ENCODE data around the gene RBBP8NL. TPM values are rescaled to one million over a fixed set of nuclear protein-coding genes. Genes with fewer than 3 reads are reported as not detected.

The RBBP8NL gene
- total RNA-seq, 1 experiment from 2014 or later: 1.5 TPM

- TF ChIP-seq FOXJ3 (CRISPR knock-in tag; IDR thresholded peaks at IDR 0.05; ENCODE audit: borderline replicate concordance) (no peak), ZNF121 (CRISPR knock-in tag; IDR thresholded peaks at IDR 0.05) (no peak), ZNF317 (CRISPR knock-in tag; IDR thresholded peaks at IDR 0.05; ENCODE audit: borderline replicate concordance, low read depth) (no peak)
Observed at GRCh38 chr20:62413025-62413570, 14.2 kb downstream of the RBBP8NL start (continued).

- ATAC-seq (no peak), DNase-seq (ENCODE audit: low spot score) (no peak)
- POLR2A ChIA-PET: no interaction called here
- H3K36me3 Mint-ChIP-seq: no peaks in the 10 kb centered on the region
- H3K4me1 Mint-ChIP-seq: no peaks in the 10 kb centered on the region
- peaks cover 5% of the 10 kb centered on the region for H3K27me3 Mint-ChIP-seq (ENCODE audit: low read depth)
- H3K4me3 Mint-ChIP-seq: no peak overlapping the region
- no peaks in the 10 kb centered on the region for H3K9me3 Mint-ChIP-seq
- no peak overlapping the region for H3K27ac Mint-ChIP-seq
- TF ChIP-seq PRRX2 (CRISPR knock-in tag; IDR thresholded peaks at IDR 0.05) (no peak), NFE2L1 (CRISPR knock-in tag; IDR thresholded peaks at IDR 0.05) (no peak), MXD4 (CRISPR knock-in tag; IDR thresholded peaks at IDR 0.05; ENCODE audit: borderline replicate concordance) (no peak), TP53 (CRISPR knock-in tag; IDR thresholded peaks at IDR 0.05) (no peak), CDX4 (CRISPR knock-in tag; IDR thresholded peaks at IDR 0.05; ENCODE audit: borderline replicate concordance) (no peak), AR (CRISPR knock-in tag; IDR thresholded peaks at IDR 0.05) (no peak), ARID4B (CRISPR knock-in tag; IDR thresholded peaks at IDR 0.05; ENCODE audit: borderline replicate concordance) (no peak), ZNF263 (CRISPR knock-in tag; IDR thresholded peaks at IDR 0.05; ENCODE audit: low read depth) (no peak), ZSCAN18 (CRISPR knock-in tag; IDR thresholded peaks at IDR 0.05) (no peak), ATF6 (CRISPR knock-in tag; IDR thresholded peaks at IDR 0.05) (no peak), ELF4 (CRISPR knock-in tag; IDR thresholded peaks at IDR 0.05; ENCODE audit: low read depth) (no peak), MAX (CRISPR knock-in tag; IDR thresholded peaks at IDR 0.05) (no peak), SP1 (CRISPR knock-in tag; conservative IDR thresholded peaks at IDR 0.05) (no peak)
- CTCF ChIA-PET: interaction anchor here (1.2 to 3.1 kb wide), 3 partner anchors 12 to 15 kb away, joined by 3 to 27 read pairs (median 3); partner anchors contain the start of gene RBBP8NL
Observed at GRCh38 chr20:62412194-62413024, 14.9 kb downstream of the RBBP8NL start.

All from WTC11 (cell line).